HG03469 (cell line): ENCODE results near the gene NBAS.

Source experiments
- ATAC-seq: cut with Tn5 transposase; IDR thresholded peaks from one replicate; pipeline ENCODE4 v1.9.1; 2021; ENCODE audit warnings: mild to moderate bottlenecking, moderate library complexity, moderate number of reproducible peaks; ENCODE audit not compliant: unreplicated experiment

The NBAS gene

GRCh38 chr2:15182275-15182674 lies 378.9 kb downstream of the NBAS start:
- no peak for ATAC-seq

- no peak for ATAC-seq
Observed at GRCh38 chr2:15181092-15181745, 379.9 kb downstream of the NBAS start.

GRCh38 chr2:15180379-15180778 lies 380.8 kb downstream of the NBAS start:
- no peak for ATAC-seq

- no peak for ATAC-seq
Observed at GRCh38 chr2:15178946-15179345, 382.2 kb downstream of the NBAS start.

GRCh38 chr2:15177103-15177502 lies 384.0 kb downstream of the NBAS start:
- peak; percentile 99 for ATAC-seq

- ATAC-seq: no peak
Observed at GRCh38 chr2:15176604-15177003, 384.5 kb downstream of the NBAS start.

GRCh38 chr2:15174567-15174966 lies 386.6 kb downstream of the NBAS start:
- no peak for ATAC-seq

GRCh38 chr2:15173501-15173900 lies 387.6 kb downstream of the NBAS start:
- ATAC-seq: no peak

GRCh38 chr2:15172825-15173224 lies 388.3 kb downstream of the NBAS start:
- ATAC-seq: no peak

GRCh38 chr2:15170070-15170775 lies 390.9 kb downstream of the NBAS start:
- no peak for ATAC-seq

GRCh38 chr2:15169326-15170069 lies 391.6 kb downstream of the NBAS start:
- ATAC-seq: no peak

- no peak for ATAC-seq
Observed at GRCh38 chr2:15168116-15168515, 393.0 kb downstream of the NBAS start.

- no peak for ATAC-seq
Observed at GRCh38 chr2:15166878-15167277, 394.3 kb downstream of the NBAS start.

GRCh38 chr2:15163326-15163725 lies 397.8 kb downstream of the NBAS start:
- ATAC-seq: no peak

- ATAC-seq: no peak
Observed at GRCh38 chr2:15162620-15163019, 398.5 kb downstream of the NBAS start.

- no peak for ATAC-seq
Observed at GRCh38 chr2:15160201-15160991, 400.7 kb downstream of the NBAS start.

GRCh38 chr2:15159751-15160177 lies 401.4 kb downstream of the NBAS start:
- no peak for ATAC-seq

- no peak for ATAC-seq
Observed at GRCh38 chr2:15159206-15159605, 401.9 kb downstream of the NBAS start.

- no peak for ATAC-seq
Observed at GRCh38 chr2:15158532-15158931, 402.6 kb downstream of the NBAS start.

GRCh38 chr2:15158100-15158499 lies 403.0 kb downstream of the NBAS start:
- no peak for ATAC-seq

GRCh38 chr2:15155959-15156574 lies 405.1 kb downstream of the NBAS start:
- ATAC-seq: no peak
